Islet precursor cell (in vitro differentiated cells): ENCODE results near the gene FBXO11.
"Not testable (repeated sequence)": the region's sequence is repeated elsewhere in the genome, so short reads cannot be mapped to it uniquely, and the experiment has no call there.

Experiments used
- DNase-seq: peaks from one replicate; pipeline ENCODE4 v3.0.0-alpha.2; 2018

FBXO11 gene

DNA sequence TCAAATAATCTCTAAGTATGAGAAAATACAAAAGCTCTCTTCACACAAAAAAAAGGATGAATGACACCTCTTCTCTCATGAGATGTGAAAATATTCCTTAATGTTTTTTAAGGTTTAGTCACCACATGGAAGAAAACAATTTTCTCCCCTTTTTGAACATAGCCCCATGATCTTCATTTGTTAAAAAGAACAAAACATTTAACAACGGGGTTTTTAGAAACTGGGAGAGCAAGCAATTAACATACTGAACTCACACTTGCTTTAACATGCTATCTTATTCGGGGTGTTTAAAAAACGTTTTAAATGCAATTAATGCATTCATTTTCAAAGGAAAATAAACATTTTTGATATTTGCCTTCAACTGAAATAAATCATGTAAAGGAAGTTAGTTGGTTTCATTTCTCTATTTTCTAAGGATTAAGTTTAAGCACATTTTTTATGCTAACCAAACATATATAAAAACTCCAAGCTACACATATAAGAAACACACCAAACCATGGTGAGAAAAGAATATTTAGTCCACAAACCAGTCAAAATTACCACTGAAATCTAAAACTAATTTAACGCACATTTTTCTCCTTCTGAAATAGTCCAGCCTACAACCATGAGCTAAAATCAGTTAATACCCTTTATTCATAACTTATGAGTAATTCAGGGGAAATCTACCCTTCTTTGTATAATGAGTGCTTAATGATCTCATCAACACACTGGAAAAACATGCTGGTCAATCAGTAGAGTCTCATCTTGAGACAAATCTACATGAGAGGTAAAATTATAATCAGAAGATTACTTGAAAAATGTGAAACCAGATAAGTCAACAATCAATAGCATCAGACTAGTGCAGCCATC lies 8.2 kb downstream of the FBXO11 start:
- no peak for DNase-seq

DNA sequence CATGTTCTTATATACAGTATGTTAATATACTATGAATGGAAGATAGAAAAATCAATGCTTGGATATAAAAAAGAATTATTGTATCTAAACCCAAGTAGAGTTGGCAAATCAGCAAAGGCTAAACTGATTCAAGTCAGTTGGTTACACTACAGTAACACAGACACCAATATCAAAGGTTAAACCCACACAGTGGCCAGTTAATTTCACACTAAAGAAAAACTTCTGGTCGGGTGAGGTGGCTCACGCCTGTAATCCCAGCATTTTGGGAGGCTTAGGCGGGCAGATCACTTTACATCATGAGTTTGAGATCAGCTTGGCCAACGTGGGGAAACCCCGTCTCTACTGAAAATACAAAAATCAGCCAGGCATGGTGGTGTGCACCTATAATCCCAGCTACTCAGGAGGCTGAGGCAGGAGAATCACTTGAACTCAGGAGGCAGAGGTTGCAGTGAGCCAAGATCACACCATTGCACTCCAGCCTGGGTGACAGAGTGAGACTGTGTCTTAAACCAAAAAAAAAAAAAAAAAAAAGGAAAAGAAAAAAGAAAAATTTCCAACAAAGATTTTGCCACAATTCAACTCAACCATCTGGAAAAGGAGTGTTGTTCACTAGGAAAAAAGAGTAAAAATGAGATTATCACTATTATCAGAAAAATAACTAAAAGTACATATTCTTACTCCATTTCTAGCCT lies 9.0 kb downstream of the FBXO11 start:
- not testable (repeated sequence) for DNase-seq

DNA sequence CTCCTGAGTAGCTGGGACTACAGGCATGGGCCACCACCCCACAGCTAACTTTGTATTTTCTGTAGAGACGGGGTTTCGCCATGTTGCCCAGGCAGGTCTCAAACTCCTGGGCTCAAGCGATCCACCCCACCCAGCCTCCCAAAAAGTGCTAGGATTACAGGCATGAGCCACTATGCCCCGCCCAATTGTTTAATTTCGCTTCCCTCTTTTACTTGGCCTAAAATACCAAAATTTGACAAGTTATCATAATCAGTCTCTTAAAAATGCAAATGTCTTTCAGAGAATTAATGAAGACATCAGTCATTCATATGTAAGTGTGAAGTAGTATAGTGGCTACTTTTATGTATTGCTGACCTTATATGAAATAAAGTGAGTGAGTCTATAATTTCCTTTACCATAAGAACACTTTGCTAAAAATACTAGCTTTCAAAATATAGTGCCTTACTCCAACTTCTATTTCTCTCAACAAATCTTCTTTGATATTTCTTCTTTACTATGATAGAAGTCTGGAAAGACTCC lies 9.8 kb downstream of the FBXO11 start:
- no peak for DNase-seq

GRCh38 chr2:47893771-47894170 lies 12.5 kb downstream of the FBXO11 start:
- DNase-seq, result no peak

DNA sequence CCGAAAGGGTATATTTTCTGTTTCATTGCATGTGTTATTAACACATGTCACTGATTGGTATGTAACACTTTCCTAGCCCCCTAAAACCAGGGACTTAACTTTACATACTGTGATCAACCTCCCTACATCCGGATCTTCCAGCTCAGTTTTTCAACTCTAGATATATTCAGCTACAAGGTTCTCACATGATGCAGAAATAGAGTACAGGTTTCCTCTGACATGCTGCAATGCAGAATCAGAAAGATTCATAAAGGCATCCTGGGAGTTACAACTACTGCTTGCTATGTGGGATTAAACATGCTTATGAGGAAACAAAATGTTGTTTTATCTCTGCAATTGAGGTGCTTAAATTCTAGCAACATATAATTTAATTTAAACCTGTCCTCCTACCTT lies 14.0 kb downstream of the FBXO11 start:
- DNase-seq, result no peak

DNA sequence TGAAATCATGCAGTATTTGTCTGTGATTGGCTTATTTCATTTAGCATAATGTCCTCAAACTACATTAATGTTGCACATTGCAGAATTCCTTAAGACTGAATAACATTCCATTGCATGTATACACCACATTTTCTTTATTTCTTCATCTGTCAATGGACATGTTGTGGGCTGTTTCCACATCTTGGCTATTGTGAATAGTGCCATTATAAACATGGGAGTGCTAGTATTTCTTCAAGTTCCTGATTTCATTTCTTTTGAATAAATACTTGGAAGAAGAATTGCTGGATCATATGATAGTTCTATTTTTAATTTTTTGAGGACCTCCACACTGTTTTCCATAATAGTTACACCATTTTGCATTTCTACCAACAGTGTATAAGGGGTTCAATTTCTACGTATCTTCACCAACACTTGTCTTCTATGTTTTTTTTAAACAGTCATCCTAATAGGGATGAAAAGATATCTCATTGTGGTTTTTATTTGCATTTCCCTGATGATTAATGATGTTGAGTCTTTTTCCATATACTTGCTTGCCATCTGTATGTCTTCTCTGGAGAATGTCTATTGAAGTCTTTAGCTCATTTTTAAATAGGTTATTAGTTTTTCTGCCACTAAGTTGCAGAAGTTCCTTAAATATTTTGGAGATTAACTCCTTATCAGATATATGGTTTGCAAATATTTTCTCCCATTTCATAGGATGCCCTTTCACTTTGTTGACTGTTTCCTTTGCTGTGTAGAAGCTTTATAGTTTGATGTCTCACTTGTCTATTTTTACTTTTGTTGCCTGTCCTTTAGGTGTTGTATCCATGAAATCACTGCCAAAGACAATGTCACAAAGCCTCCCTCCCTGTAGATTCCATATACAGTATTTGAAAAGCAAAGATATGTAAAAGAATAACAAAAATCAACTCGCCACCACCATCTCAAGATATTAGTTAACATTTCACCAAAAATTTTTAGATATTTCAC lies 14.6 kb downstream of the FBXO11 start:
- DNase-seq, result no peak

GRCh38 chr2:47890711-47891368 lies 15.5 kb downstream of the FBXO11 start:
- DNase-seq, result no peak

GRCh38 chr2:47888581-47889280 lies 17.6 kb downstream of the FBXO11 start:
- no peak for DNase-seq

DNA sequence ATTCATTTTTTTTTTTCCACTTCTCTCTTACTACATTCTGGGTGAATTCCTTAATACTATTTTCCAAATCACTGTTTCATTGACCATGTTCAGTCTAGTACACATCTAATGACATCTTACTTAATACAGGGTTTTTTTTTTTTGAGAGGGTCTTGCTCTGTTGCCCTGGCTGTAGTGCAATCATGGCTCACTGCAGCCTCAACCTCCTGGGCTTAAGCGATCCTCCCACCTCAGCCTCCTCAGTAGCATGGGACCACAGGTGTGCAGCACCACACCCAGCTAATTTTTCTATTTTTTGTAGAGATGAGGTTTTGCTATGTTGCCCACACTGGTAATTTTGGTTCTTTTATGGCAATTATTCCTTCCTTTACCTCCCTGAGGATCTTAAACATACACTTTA lies 29.4 kb downstream of the FBXO11 start:
- DNase-seq, result no peak

- no peak for DNase-seq
These were observed 33.4 kb downstream of the FBXO11 start for GRCh38 chr2:47872941-47873340.

- DNase-seq, result no peak
These were observed 35.4 kb downstream of the FBXO11 start for GRCh38 chr2:47870641-47871540.

DNA sequence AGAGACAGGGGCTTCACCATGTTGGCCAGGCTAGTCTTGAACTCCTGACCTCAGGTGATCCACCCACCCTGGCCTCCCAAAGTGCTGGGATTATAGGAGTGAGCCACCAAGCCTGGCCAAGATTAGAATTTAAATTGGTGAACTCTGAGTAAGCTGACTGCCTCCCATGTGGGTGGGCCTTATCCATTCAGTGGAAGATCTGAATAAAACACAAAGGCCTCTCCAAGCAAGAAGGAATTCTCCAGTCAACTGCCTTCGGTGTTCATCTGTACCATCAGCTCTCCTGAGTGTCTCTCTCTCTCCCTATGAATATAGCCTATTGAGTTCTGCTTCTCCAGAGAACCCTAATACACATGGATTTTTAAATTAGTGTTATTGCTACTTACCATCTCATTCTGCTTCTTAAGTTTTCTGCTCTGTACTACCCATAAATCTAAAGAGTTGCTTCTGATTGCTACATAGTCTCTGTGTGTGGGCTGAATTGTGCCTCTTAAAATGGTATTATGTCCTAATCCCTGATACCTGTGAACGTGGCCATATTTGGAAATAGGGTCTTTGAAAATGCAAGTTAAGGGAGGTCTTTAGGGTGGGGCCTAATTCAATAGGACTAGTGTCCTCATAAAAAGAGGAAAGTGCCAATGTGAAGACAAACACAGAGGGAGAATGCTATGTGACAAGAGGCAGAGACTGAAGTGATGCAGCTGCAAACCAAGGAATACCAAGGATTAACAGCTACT lies 36.3 kb downstream of the FBXO11 start:
- no peak for DNase-seq

DNA sequence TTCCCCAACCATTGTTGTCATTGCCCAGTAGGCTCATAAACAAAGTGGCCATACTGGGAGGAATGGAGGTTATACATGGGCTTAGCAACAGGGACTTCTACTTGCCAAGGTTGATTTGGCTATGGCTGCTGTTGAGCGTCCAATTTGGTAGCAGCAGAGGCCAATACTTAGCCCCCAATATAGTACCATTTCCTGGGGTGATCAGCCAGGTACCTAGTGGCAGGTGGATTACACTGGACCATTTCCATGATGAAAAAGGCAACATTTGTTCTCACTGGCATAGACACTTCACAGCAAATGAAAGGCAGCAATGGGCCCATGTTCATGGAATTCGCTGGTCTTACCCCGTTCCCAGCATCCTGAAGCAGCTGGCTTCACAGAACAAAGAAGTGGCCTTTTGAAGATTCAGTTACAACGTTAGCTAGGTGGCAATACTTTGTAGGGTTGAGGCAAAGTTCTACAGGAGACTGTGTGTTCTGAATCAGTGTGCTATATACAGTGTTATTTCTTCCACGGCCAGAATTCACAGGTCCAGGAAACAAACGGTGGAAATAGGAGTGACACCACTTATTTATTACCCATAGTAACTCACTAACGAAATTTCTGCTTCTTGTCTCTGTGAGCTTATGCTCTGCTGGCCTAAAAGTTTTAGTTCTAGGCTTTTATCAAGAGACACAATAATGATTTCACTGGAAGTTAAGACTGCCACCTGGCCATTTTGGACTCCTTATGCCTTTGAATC lies 37.5 kb downstream of the FBXO11 start:
- no peak for DNase-seq

DNA sequence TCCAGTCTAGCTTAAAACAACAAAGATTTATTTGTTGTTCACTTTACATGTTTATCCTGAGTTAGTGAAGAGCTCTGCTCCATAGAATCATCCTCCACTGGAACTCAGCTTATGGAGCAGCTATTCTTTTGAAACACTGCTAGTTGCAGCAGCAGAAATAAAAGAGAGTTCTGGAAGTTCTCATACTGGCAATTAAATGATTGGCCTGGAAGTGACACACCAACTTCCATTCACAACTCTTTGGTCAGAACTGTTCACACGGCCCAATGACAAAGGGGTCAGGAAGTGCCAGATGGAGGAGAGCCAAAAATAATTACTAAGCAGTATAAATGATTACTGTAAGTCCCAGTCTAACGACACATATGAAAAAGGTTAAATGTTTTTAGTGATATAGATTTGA lies 39.1 kb downstream of the FBXO11 start:
- DNase-seq, result no peak

GRCh38 chr2:47864566-47864965 lies 41.7 kb downstream of the FBXO11 start:
- DNase-seq, result no peak

- no peak for DNase-seq
These were observed 43.3 kb downstream of the FBXO11 start for GRCh38 chr2:47862949-47863348.

DNA sequence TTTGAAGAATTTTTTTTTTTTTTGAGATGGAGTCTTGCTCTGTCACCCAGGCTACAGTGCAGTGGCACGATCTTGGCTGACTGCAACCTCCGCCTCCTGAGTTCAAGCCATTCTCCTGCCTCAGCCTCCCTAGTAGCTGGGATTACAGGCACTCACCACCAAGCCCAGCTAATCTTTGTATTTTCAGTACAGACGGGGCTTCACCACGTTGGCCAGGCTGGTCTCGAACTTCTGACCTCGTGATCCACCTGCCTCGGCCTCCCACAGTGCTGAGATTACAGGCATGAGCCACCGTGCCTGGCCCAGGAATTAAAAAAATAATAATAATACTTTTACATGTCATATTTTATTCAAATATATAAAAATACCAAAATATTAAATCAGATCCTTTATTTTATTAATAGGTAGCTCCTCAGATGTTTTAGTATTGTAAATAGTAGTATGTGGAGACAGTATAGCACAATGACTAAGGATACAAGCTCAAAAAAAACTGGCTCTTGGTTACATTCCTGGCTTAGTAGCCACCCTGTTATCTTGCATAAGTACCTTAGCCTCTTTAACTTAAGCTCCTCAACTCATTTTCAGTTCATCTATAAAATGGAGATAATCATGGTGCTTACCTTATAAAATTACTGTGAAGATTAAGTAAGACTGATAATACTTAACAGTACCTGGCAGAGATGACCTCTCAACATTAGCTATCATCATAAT lies 53.1 kb downstream of the FBXO11 start:
- DNase-seq, result not testable (repeated sequence)

GRCh38 chr2:47850198-47850597 lies 56.1 kb downstream of the FBXO11 start:
- DNase-seq, result no peak

GRCh38 chr2:47849368-47849767 lies 56.9 kb downstream of the FBXO11 start:
- DNase-seq, result no peak
